ENCODE measurements around the gene FUT8. TPM values are rescaled to one million over a fixed set of nuclear protein-coding genes. Genes with fewer than 3 reads are reported as not detected.

FUT8 gene
- total and polyA plus RNA-seq, 9 donors = 18.1 to 51.1 (median 27.4) TPM

GRCh38 chr14:65783101-65783500 is 370.6 kb downstream of the FUT8 start:
- WGBS, 3 donors = 70 to 78% (median 70%) methylated on average over 3 of the region's 3 CpGs
- DNase-seq = no peak
- TF ChIP-seq POLR2A (IDR thresholded peaks at IDR 0.05) = no peak
- no peak for TF ChIP-seq CTCF (IDR thresholded peaks at IDR 0.05)
- no peak for TF ChIP-seq EP300 (IDR thresholded peaks at IDR 0.05)
- intact Hi-C loops (cut with DNase I) = no loop called here
- no peak overlapping the region for H3K4me3 ChIP-seq
- no peaks in the 10 kb centered on the region for H3K4me1 ChIP-seq (ENCODE audit: insufficient read depth)
- no peak overlapping the region for H3K27ac ChIP-seq
- no peaks in the 10 kb centered on the region for H3K36me3 ChIP-seq
- no peaks in the 10 kb centered on the region for H3K27me3 ChIP-seq
- H3K9me3 ChIP-seq = no peaks in the 10 kb centered on the region

GRCh38 chr14:65783576-65783975 is 371.0 kb downstream of the FUT8 start:
- no peak overlapping the region for H3K27ac ChIP-seq
- intact Hi-C loops (cut with DNase I) = no loop called here
- no peak for DNase-seq
- TF ChIP-seq POLR2A (IDR thresholded peaks at IDR 0.05) = no peak
- no peak for TF ChIP-seq EP300 (IDR thresholded peaks at IDR 0.05)
- no peak for TF ChIP-seq CTCF (IDR thresholded peaks at IDR 0.05)
- H3K4me1 ChIP-seq (ENCODE audit: insufficient read depth) = no peaks in the 10 kb centered on the region
- no peaks in the 10 kb centered on the region for H3K36me3 ChIP-seq
- no peak overlapping the region for H3K4me3 ChIP-seq
- 28 to 37% (median 33%) methylated on average over 1 of the region's 1 CpG for WGBS, 3 donors
- no peaks in the 10 kb centered on the region for H3K27me3 ChIP-seq
- H3K9me3 ChIP-seq = no peaks in the 10 kb centered on the region

GRCh38 chr14:65784574-65784973 is 372.0 kb downstream of the FUT8 start:
- intact Hi-C loops (cut with DNase I) = no loop called here
- no peaks in the 10 kb centered on the region for H3K27me3 ChIP-seq
- H3K4me1 ChIP-seq (ENCODE audit: insufficient read depth) = no peaks in the 10 kb centered on the region
- no peaks in the 10 kb centered on the region for H3K9me3 ChIP-seq
- H3K36me3 ChIP-seq = no peaks in the 10 kb centered on the region
- DNase-seq = no peak
- no peak overlapping the region for H3K4me3 ChIP-seq
- H3K27ac ChIP-seq = no peak overlapping the region
- no peak for TF ChIP-seq CTCF (IDR thresholded peaks at IDR 0.05)
- TF ChIP-seq POLR2A (IDR thresholded peaks at IDR 0.05) = no peak
- TF ChIP-seq EP300 (IDR thresholded peaks at IDR 0.05) = no peak
- WGBS, 3 donors = 65 to 70% (median 69%) methylated on average over 2 of the region's 2 CpGs

- no peak for DNase-seq
- H3K27ac ChIP-seq = no peak overlapping the region
- intact Hi-C loops (cut with DNase I) = no loop called here
- no peak for TF ChIP-seq CTCF (IDR thresholded peaks at IDR 0.05)
- no peak for TF ChIP-seq EP300 (IDR thresholded peaks at IDR 0.05)
- TF ChIP-seq POLR2A (IDR thresholded peaks at IDR 0.05) = no peak
- no peaks in the 10 kb centered on the region for H3K4me1 ChIP-seq (ENCODE audit: insufficient read depth)
- no peaks in the 10 kb centered on the region for H3K27me3 ChIP-seq
- H3K9me3 ChIP-seq = no peaks in the 10 kb centered on the region
- H3K36me3 ChIP-seq = no peaks in the 10 kb centered on the region
- no peak overlapping the region for H3K4me3 ChIP-seq
These were observed 374.9 kb downstream of the FUT8 start for GRCh38 chr14:65787461-65787860.

- no peak for DNase-seq
- H3K4me3 ChIP-seq = no peak overlapping the region
- no peak for TF ChIP-seq POLR2A (IDR thresholded peaks at IDR 0.05)
- TF ChIP-seq CTCF (IDR thresholded peaks at IDR 0.05) = no peak
- no peak overlapping the region for H3K27ac ChIP-seq
- 70 to 85% (median 70%) methylated on average over 4 to 5 of the region's 5 CpGs for WGBS, 3 donors
- intact Hi-C loops (cut with DNase I) = no loop called here
- H3K36me3 ChIP-seq = no peaks in the 10 kb centered on the region
- H3K4me1 ChIP-seq (ENCODE audit: insufficient read depth) = no peaks in the 10 kb centered on the region
- no peaks in the 10 kb centered on the region for H3K27me3 ChIP-seq
- H3K9me3 ChIP-seq = no peaks in the 10 kb centered on the region
These were observed 376.3 kb downstream of the FUT8 start for GRCh38 chr14:65788876-65789275.
